Stimulated activated CD4-positive, alpha-beta T cell treated with anti-CD3 and anti-CD28 coated beads, Interleukin-4, amount 100 ng/mL, for 1 hour (primary cell): ENCODE measurements around the gene PPP1R1C.
"Not testable (repeated sequence)": the region's sequence is repeated elsewhere in the genome, so short reads cannot be mapped to it uniquely, and the experiment has no call there.

ENCODE experiments used
- DNase-seq: peaks from one replicate; pipeline ENCODE4 v3.0.0-alpha.2; 2020

Gene PPP1R1C

GRCh38 chr2:182015334-182016109 lies 29.9 kb downstream of the PPP1R1C start:
- no peak for DNase-seq

DNA sequence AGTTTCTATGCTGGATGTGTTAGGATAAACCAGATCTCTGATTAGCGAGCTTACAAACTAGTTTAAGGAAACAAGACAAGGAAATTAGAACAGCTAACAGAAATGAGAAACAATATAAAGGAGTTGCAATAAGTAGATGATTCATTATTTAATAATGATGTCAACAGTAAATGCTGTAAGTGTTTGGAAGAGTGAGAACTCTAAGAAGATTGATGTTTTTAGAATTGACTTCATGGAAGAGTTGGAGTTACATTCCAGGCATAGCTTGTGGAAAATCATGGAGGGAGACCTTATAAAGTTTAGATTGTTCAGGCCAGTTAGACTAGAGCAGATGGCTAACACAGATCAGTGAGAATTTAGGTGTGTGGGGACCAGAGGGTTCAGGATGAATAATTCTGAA lies 32.6 kb downstream of the PPP1R1C start:
- no peak for DNase-seq

- DNase-seq = no peak
Observed at GRCh38 chr2:182019731-182020130, 34.1 kb downstream of the PPP1R1C start.

GRCh38 chr2:182020286-182021070 lies 34.8 kb downstream of the PPP1R1C start:
- no peak for DNase-seq

DNA sequence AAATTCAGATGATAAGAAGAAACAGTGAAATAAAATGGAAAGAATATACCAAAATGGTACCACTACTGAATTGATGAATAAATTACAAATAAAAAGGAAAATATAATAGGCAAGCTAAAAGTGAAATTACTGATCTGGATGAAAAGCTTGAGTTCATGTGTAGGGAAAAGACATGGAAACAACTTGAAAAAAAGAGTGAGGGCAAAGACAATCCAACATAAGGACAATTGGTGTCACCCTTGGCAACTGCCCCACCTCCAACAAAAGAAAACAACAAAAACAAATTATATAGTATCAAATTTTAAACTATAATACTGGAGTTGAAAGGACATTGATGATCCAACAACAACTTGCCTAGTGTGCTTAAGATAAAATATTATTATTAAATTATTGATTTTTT lies 37.6 kb downstream of the PPP1R1C start:
- DNase-seq = no peak

GRCh38 chr2:182030875-182031274 lies 45.2 kb downstream of the PPP1R1C start:
- DNase-seq = not testable (repeated sequence)

GRCh38 chr2:182031956-182032355 lies 46.3 kb downstream of the PPP1R1C start:
- no peak for DNase-seq

DNA sequence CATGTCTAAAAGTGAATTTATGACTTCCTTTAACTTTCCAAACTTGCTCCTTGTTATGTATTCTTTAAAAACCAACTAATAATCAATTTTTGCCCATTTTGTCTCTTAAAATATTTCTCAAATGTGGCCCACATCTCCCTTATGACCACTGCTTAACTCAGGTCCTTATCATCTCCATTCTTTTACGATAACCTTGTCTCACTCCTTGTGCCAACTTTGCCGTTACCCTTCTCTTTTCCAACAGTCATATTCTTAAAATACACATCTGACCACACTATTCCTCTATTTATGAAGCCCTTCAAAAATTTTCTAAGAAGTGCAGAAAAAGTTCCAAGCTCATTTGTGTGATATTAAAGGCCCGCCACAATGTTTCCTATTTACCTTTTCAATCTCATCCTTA lies 47.8 kb downstream of the PPP1R1C start:
- DNase-seq = no peak

DNA sequence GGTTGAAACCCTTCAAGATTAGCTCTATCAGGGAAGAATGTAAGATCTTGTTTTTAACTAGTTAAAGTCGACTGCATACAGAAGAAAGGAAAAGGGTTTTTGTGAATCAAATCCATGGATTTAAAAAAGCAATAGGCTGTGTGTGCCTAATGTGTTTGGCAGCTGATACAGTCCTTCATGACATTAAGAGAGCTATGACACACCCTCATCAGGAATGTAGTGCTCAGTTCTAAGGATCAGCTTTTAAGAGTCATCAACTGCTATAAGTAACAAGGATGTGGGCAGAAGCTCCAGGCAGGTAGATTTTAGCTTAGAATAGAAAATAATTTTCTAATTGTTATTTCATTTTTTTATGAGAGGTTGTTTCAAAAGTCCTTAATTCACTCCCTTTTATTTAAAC lies 52.9 kb downstream of the PPP1R1C start:
- DNase-seq = no peak

DNA sequence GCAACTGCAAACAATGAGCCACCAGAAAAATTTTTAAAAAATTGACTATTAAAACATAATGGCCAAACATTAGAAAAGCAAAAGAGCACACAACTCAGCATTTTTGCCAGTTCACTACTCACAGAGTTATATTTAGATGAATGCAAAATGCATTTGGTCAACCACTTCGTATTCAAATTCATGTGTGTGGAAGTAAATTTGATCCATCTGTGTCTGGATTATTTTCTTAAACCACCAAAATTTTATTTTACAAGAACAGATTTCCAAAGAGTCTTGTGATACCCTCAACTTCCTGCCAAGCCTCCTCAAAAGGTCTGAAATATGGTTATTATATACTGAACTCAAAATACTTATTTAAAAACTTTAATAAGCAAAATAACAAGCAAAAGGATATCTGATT lies 57.4 kb downstream of the PPP1R1C start:
- no peak for DNase-seq

- no peak for DNase-seq
Observed at GRCh38 chr2:182043861-182044260, 58.2 kb downstream of the PPP1R1C start.

DNA sequence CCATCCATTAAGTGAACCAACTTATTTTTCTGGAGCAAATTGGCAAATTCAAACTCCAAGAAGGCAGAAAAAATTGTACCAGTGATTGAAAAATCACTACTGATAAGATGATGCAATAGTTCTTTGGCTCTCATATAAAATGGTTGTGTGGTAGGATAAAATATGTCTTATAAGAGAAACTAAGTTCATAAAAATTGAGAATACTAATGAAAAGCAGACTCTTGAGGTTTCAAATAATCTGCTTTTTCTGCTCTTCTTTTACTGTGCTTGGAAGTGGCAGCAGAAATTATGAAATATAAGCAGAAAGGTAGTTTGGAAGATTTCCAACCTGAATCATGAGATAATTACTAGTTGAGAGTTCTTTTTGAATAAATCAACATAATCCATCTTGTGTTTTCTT lies 61.9 kb downstream of the PPP1R1C start:
- DNase-seq = no peak

DNA sequence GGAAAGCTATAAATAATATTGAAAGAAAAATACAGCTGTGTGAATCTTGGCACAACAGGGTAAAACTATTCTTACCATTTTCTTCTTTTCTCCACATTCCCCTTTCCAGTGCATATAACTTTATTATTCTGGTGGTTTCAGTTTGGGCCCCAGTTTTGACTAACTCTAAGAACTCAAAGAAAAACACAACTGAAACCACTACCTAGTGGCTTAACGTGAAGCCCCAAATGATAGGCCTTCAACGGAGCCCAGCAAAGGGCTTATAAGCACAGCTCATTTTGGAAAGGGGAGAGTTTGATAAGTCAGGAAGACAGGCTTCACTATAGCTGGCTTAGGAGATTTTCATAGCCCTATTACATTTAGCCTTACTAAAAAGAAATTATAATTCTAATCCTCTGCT lies 62.4 kb downstream of the PPP1R1C start:
- DNase-seq = no peak

DNA sequence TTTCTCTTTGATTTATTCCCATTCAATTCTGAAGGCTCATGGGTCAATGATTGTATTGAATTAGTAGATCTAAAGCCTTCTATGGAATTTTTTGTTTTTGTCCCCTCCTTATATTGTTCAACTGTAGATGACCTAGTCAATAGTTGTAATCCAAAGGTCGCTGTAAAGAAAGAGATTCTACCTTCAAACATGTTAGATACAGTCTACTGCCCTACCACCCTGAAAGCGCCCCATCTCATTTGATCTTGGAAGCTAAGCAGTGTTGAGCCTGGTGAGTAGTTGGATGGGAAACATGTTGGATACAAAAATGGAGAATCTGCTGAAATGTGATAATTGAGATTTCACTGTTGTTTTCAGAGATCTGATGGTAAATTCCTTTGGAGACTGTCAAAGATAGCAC lies 63.0 kb downstream of the PPP1R1C start:
- DNase-seq = no peak

DNA sequence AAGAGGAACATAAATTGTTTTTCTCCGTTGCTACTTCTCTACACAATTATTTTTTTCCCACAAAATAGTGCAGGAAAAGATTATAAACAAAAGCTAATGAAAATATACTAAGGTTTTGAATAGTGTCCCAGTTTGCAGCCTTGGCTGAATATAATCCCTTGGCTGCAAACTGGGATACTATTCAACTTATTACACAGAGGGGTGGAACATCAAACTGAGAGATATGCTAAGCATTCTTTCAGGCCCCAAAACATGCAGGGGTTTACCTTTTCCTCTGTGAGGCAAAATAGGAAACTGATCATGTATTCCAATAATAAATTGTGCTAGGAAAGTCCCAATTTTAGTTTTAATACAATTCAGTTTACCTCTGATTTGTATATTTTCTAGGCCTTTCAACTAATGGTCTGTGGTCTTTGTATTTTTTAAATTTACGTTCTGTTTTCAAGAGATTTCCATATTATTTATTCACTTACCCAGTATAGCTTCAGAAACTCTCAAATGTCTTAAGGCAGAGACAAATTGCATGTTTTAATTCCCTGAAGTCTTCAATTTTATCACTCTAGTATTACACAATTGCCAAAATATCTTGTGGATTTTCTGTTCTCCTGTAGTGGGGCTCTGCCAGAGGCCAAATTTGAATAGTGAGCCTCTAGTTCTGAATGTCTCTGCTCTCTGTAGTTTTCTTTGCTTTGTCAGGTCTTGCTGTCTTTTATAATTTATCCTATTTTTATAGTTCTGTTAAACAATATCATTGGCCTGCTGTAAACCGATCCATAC lies 63.9 kb downstream of the PPP1R1C start:
- no peak for DNase-seq

DNA sequence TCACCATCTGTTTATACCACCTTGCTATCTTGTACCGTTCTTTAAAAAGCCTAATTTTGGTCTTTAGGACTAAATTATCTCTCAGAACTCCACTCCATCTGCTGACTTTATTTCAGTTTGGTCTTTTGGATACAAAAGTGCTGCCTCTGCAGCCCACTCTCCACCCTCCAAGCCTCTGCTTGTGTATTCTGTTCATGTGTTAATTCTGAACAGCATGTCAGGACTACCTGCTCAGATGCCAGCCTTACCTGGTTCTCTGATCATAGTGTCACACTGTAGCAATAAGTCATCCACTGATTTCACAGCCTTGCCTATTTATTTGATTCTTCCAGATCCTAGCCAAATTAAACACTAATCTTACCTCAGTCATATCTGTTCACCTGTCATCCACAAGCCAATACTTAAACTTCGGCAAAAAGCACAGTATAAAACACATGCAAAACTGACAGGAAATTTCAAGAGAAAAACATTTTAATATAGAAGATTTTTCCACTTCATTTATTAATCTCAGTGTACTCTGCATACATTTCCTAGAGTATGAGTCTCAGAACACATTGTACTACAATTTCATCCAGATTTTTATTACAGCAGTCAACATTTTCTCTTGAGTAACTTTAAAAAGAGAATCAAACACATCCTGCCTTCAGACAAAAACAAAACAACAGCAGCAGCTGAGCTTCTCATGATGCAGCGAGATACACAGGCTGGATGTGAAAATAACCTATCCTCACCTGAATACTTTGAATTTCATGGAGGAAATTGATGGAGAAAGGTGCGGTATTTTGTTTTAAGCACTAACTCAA lies 64.9 kb downstream of the PPP1R1C start:
- DNase-seq = no peak

DNA sequence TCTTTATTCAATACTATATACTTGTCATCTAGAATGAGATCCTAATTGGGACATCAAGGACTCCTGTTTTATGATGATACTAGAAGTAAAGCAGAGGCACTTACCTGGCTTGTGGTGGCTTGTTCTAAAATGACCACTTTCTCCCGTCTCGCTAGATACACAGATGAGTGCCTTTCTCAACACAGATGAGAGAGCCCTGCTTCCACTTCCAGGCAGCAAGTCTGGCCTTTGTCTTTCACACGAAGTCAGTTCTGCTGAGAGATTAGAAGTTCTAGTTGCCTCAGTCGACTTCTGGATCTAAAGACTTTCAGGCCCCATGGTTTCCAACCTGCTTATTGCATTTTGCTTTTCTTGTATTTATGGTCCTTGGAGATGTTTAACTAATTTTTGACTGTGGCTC lies 70.3 kb downstream of the PPP1R1C start:
- no peak for DNase-seq

DNA sequence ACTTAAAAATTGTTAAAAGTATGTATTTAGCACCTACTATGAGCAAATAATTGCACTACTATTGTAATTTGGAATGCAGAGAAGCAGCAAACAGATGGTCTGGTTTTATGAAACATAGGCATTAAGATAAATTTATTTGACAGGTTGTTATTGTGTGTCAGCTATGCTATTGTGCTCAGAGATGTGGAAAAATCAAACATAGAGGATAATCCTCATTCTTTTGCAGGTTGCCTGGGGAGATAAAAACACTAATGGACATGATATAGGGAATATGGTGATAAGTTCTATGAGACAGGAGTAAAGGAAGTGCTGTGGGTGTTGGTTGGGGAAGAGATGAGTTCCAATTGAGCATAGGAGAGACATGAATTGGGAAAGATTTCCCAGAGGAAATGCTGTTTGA lies 71.3 kb downstream of the PPP1R1C start:
- DNase-seq = no peak

DNA sequence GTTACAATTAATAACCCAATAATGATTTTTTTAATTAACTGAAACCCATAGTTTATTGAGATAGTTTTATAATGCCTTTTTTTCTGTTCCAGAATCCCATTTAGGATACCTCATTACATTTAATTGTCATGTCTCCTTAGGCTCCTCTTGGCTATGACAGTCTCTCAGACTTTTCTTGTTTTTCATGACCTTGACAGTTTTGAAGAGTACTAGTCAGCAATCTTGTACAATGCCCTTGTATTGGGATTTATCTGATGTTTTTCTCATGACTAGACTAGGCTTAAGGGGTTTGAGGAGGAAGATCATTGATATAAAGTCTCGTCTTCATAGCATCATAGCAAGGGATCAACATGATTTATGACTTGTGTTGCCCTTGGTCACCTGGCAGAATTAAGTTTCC lies 72.4 kb downstream of the PPP1R1C start:
- no peak for DNase-seq

- DNase-seq = no peak
Observed at GRCh38 chr2:182061739-182062138, 76.1 kb downstream of the PPP1R1C start.

GRCh38 chr2:182062329-182062972 lies 76.8 kb downstream of the PPP1R1C start:
- DNase-seq = no peak
